Liver (tissue), 9 donors: ENCODE results near the gene RAP2C. TPM values are rescaled to one million over a fixed set of nuclear protein-coding genes. Genes with fewer than 3 reads are reported as not detected.

Experiments
- DNase-seq: peaks from one replicate; pipeline ENCODE4 v3.0.0-alpha.2; 2017; ENCODE audit warnings: low spot score
- H3K27ac ChIP-seq, 2 donors: one replicate each; pipeline ENCODE4 v1.7.0; 2013; ENCODE audit warnings: inconsistent platforms in 2 of 2, low read length in 2 of 2, control low read depth in 1 of 2, low read depth in 1 of 2, mild to moderate bottlenecking in 1 of 2
- H3K27me3 ChIP-seq, 4 donors: one replicate each; pipeline versions ENCODE4 v1.6.1 to v1.7.0; 2013; ENCODE audit warnings: low read length in 3 of 4, inconsistent platforms in 1 of 4, mild to moderate bottlenecking in 1 of 4, moderate library complexity in 1 of 4; ENCODE audit not compliant: control insufficient read depth in 4 of 4, insufficient read depth in 4 of 4
- H3K36me3 ChIP-seq, 4 donors: one replicate each; pipeline versions ENCODE4 v1.6.1 to v1.7.0; 2013; ENCODE audit warnings: low read length in 3 of 4, mild to moderate bottlenecking in 3 of 4, low read depth in 1 of 4, moderate library complexity in 1 of 4; ENCODE audit not compliant: control insufficient read depth in 4 of 4, insufficient read depth in 3 of 4
- H3K4me1 ChIP-seq, 4 donors: one replicate each; pipeline versions ENCODE4 v1.6.1 to v1.7.0; 2013; ENCODE audit warnings: low read length in 3 of 4, mild to moderate bottlenecking in 3 of 4, moderate library complexity in 1 of 4; ENCODE audit not compliant: control insufficient read depth in 4 of 4, insufficient read depth in 4 of 4
- H3K4me3 ChIP-seq, 3 donors: one replicate each; pipeline versions ENCODE4 v1.6.1 to v1.7.0; 2013; ENCODE audit warnings: low read length in 3 of 3, control low read depth in 1 of 3, low read depth in 1 of 3, mild to moderate bottlenecking in 1 of 3
- H3K9ac ChIP-seq, 2 donors: one replicate each; pipeline ENCODE4 v1.7.0; 2013; ENCODE audit warnings: low read length in 2 of 2, mild to moderate bottlenecking in 2 of 2, moderate library complexity in 2 of 2, control low read depth in 1 of 2, low read depth in 1 of 2
- H3K9me3 ChIP-seq, 4 donors: one replicate each; pipeline versions ENCODE4 v1.6.1 to v1.7.0; 2013; ENCODE audit warnings: low read length in 3 of 4; ENCODE audit not compliant: control insufficient read depth in 4 of 4
- CTCF ChIP-seq: fragments of 150-350 bp; IDR thresholded peaks from 2 replicates; pipeline ENCODE4 v1.5.1; 2017; ENCODE audit warnings: improper control_type of control experiment, low read depth, low read length; ENCODE audit not compliant: missing input control
- FOXA1 ChIP-seq: IDR thresholded peaks from 2 replicates; pipeline ENCODE4 v1.6.1; 2016; ENCODE audit warnings: antibody characterized with exemption
- FOXA2 ChIP-seq: IDR thresholded peaks from 2 replicates; pipeline ENCODE4 v1.6.1; 2016; ENCODE audit warnings: antibody characterized with exemption
- GABPA ChIP-seq, 2 donors: IDR thresholded peaks in 1 of 2; conservative IDR thresholded peaks in 1 of 2; 2 replicates each; pipeline ENCODE4 v1.6.1; 2016; ENCODE audit warnings: antibody characterized with exemption in 2 of 2, mild to moderate bottlenecking in 1 of 2, moderate library complexity in 1 of 2
- HNF4A ChIP-seq, 2 donors: conservative IDR thresholded peaks; 2 replicates each; pipeline ENCODE4 v1.6.1; 2016; ENCODE audit warnings: antibody characterized with exemption in 2 of 2, mild to moderate bottlenecking in 2 of 2
- HNF4G ChIP-seq: IDR thresholded peaks from 2 replicates; pipeline ENCODE4 v1.6.1; 2016; ENCODE audit warnings: antibody characterized with exemption
- JUND ChIP-seq, 2 donors: IDR thresholded peaks; 2 replicates each; pipeline ENCODE4 v1.6.1; 2016; ENCODE audit warnings: antibody characterized with exemption in 2 of 2
- MAX ChIP-seq: IDR thresholded peaks from 2 replicates; pipeline ENCODE4 v1.6.1; 2016; ENCODE audit warnings: antibody characterized with exemption
- NR2F2 ChIP-seq: IDR thresholded peaks from 2 replicates; pipeline ENCODE4 v1.6.1; 2016; ENCODE audit warnings: antibody characterized with exemption
- RAD21 ChIP-seq, 2 donors: IDR thresholded peaks; 2 replicates each; pipeline ENCODE4 v1.6.1; 2016; ENCODE audit warnings: antibody characterized with exemption in 2 of 2, mild to moderate bottlenecking in 2 of 2
- RXRA ChIP-seq, 2 donors: IDR thresholded peaks; 2 replicates each; pipeline ENCODE4 v1.6.1; 2017 to 2018; ENCODE audit warnings: antibody characterized with exemption in 2 of 2, mild to moderate bottlenecking in 1 of 2
- SP1 ChIP-seq: IDR thresholded peaks from 2 replicates; pipeline ENCODE4 v1.6.1; 2018; ENCODE audit warnings: antibody characterized with exemption, mild to moderate bottlenecking
- TAF1 ChIP-seq: conservative IDR thresholded peaks from 2 replicates; pipeline ENCODE4 v1.6.1; 2016; ENCODE audit warnings: antibody characterized with exemption, mild to moderate bottlenecking
- YY1 ChIP-seq: IDR thresholded peaks from 2 replicates; pipeline ENCODE4 v1.6.1; 2016; ENCODE audit warnings: antibody characterized with exemption, mild to moderate bottlenecking
- WGBS: extraction: QIAGEN DNeasy Blood & Tissue Kit; methylation state at CpG from one replicate; pipeline ENCODE4 v1.1.7; 2013; 5-methylcytosine and 5-hydroxymethylcytosine counted together
- polyA plus RNA-seq, 2 donors: library from polyadenylated mRNA; stranded (reverse) in 1 of 2; unstranded in 1 of 2; fragments of 200-250 nt in 1 of 2; fragments of >200 nt in 1 of 2; fragmentation: Nextera tagmentation in 1 of 2; extraction: Ambion mirVana in 1 of 2; gene quantifications; one replicate each; pipeline versions ENCODE4 v1.2.1 to v1.2.3, GENCODE V29; 2013 to 2015
- total RNA-seq, 2 donors: library from RNA; depleted of rRNA; stranded (reverse); fragments of >200 nt; gene quantifications; one replicate each; pipeline ENCODE4 v1.2.3, GENCODE V29; 2014
- TF ChIP-seq, protein P1 (sequence below): IDR thresholded peaks from 2 replicates; pipeline ENCODE4 v1.6.1; 2016; ENCODE audit warnings: antibody characterized with exemption
- TF ChIP-seq, protein P2 (sequence below): IDR thresholded peaks from 2 replicates; pipeline ENCODE4 v1.6.1; 2016; ENCODE audit warnings: antibody characterized with exemption
- donor health status: healthy.
- donor health status: healthy.
- donor health status: healthy.
- donor health status: healthy.
- donor health status: healthy.

The RAP2C gene
- total and polyA plus RNA-seq, 4 donors, result 12.6 to 35.3 (median 19.3) TPM

GRCh38 chrX:132236121-132236520, 16.9 kb upstream of the RAP2C start (continued):
- TF ChIP-seq, protein P1, sequence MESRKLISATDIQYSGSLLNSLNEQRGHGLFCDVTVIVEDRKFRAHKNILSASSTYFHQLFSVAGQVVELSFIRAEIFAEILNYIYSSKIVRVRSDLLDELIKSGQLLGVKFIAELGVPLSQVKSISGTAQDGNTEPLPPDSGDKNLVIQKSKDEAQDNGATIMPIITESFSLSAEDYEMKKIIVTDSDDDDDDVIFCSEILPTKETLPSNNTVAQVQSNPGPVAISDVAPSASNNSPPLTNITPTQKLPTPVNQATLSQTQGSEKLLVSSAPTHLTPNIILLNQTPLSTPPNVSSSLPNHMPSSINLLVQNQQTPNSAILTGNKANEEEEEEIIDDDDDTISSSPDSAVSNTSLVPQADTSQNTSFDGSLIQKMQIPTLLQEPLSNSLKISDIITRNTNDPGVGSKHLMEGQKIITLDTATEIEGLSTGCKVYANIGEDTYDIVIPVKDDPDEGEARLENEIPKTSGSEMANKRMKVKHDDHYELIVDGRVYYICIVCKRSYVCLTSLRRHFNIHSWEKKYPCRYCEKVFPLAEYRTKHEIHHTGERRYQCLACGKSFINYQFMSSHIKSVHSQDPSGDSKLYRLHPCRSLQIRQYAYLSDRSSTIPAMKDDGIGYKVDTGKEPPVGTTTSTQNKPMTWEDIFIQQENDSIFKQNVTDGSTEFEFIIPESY, result no peak

DNA sequence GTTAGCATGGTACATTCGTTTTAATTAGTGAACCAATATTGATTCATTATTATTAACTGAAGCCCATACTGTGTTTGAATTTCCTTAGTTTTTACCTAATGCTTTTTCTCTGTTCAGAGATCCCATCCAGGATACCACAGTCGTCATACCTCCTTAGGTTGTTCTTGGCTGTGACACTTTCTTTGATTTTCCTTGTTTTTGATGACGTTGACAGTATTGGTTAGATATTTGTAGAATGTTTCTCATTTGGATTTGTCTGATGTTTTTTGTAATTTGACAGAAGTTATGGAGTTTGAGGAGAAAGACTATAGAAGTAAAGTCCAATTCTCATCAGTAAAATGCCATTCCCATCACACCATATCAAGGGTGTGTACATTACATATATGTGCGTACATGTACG, 16.2 kb upstream of the RAP2C start:
- DNase-seq, result no peak
- Histone ChIP-seq H3K4me3 (no peak overlapping the region), H3K4me1 (no peaks in the 10 kb centered on the region), H3K9me3 (no peaks in the 10 kb centered on the region), H3K9ac (no peak overlapping the region), H3K27ac (no peak overlapping the region), H3K36me3 (no peaks in the 10 kb centered on the region), H3K27me3 (no peaks in the 10 kb centered on the region)
- 91% methylated on average over 5 of the region's 5 CpGs for WGBS
- TF ChIP-seq YY1 (no peak), SP1 (no peak), TAF1 (no peak), FOXA2 (no peak), HNF4A (conservative IDR thresholded peaks at IDR 0.05) (no peak), MAX (no peak), FOXA1 (no peak), JUND (IDR thresholded peaks at IDR 0.05) (no peak), GABPA (IDR thresholded peaks at IDR 0.05 in 1 of 2, conservative IDR thresholded peaks at IDR 0.05 in 1 of 2) (no peak), HNF4G (no peak), CTCF (no peak), RXRA (IDR thresholded peaks at IDR 0.05) (no peak)
- TF ChIP-seq, protein P2, sequence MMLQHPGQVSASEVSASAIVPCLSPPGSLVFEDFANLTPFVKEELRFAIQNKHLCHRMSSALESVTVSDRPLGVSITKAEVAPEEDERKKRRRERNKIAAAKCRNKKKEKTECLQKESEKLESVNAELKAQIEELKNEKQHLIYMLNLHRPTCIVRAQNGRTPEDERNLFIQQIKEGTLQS, result no peak
- TF ChIP-seq, protein P1, result no peak

DNA sequence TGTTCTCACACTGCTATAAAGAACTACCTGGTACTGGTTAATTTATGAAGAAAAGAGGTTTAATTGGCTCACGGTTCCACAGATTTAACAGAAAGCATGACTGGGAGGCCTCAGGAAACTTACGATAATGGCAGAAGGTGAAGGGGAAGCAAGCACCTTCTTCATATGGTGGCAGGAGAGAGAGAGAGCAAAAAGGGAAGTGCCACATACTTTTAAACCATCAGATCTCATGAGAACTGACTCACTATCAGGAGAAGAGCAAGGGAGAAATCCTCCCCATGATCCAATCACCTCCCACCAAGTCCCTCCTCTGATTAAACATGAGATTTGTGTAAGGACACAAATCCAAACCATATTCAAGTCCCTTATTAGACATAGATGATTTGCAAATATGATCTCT, 12.3 kb upstream of the RAP2C start:
- peaks cover 0 to 2% (median 0%) of the 10 kb centered on the region in 4 donors for H3K4me1 ChIP-seq
- no peaks in the 10 kb centered on the region for H3K27me3 ChIP-seq
- no peaks in the 10 kb centered on the region for H3K9me3 ChIP-seq
- no peak overlapping the region for H3K4me3 ChIP-seq
- H3K9ac ChIP-seq, result no peak overlapping the region
- H3K27ac ChIP-seq, result no peak overlapping the region
- H3K36me3 ChIP-seq, result no peaks in the 10 kb centered on the region
- no peak for DNase-seq
- 80% methylated on average over 2 of the region's 2 CpGs for WGBS
- TF ChIP-seq HNF4G (no peak), CTCF (no peak), GABPA (IDR thresholded peaks at IDR 0.05 in 1 of 2, conservative IDR thresholded peaks at IDR 0.05 in 1 of 2) (no peak), RAD21 (IDR thresholded peaks at IDR 0.05) (no peak), HNF4A (conservative IDR thresholded peaks at IDR 0.05) (no peak), FOXA1 (no peak), FOXA2 (no peak), RXRA (IDR thresholded peaks at IDR 0.05) (no peak), NR2F2 (no peak), JUND (IDR thresholded peaks at IDR 0.05) (no peak), TAF1 (no peak), MAX (no peak)
- TF ChIP-seq, protein P1, result no peak
- TF ChIP-seq, protein P2, result no peak
